GM23338 (cell line): ENCODE data around the gene ESRRA. TPM values are rescaled to one million over a fixed set of nuclear protein-coding genes. Genes with fewer than 3 reads are reported as not detected.

ENCODE experiments used
- ATAC-seq: fragments of 200-7000 bp; cut with Tn5 transposase; 3 replicates; pipeline ENCODE4 v1.9.1; 2020
- DNase-seq: peaks from one replicate; pipeline ENCODE4 v3.0.0-alpha.2; 2015; ENCODE audit warnings: low spot score
- H2AFZ ChIP-seq: fragments of 200-600 bp; sonication (generic); 2 replicates; pipeline ENCODE4 v1.8.0; 2016; ENCODE audit warnings: antibody characterized with exemption, mild to moderate bottlenecking, moderate library complexity
- H3F3A ChIP-seq: fragments of 200-600 bp; sonication (generic); replicated peaks from 2 replicates; pipeline ENCODE4 v1.8.0; 2017; ENCODE audit warnings: antibody characterized with exemption, mixed run types, low read depth
- H3K27ac ChIP-seq: fragments of 200-600 bp; sonication (generic); 2 replicates; pipeline ENCODE4 v1.6.1; 2016; ENCODE audit warnings: low read depth
- H3K27me3 ChIP-seq: fragments of 200-600 bp; sonication (generic); 2 replicates; pipeline ENCODE4 v1.8.0; 2016; ENCODE audit warnings: mild to moderate bottlenecking, mixed run types, moderate library complexity; ENCODE audit not compliant: insufficient read depth
- H3K36me3 ChIP-seq: fragments of 200-600 bp; sonication (generic); 2 replicates; pipeline ENCODE4 v1.8.0; 2016; ENCODE audit warnings: mild to moderate bottlenecking; ENCODE audit not compliant: insufficient read depth
- H3K4me1 ChIP-seq: fragments of 200-600 bp; sonication (generic); 2 replicates; pipeline ENCODE4 v1.8.0; 2016; ENCODE audit warnings: mild to moderate bottlenecking, moderate library complexity; ENCODE audit not compliant: insufficient read depth
- H3K4me2 ChIP-seq: fragments of 200-600 bp; sonication (generic); 2 replicates; pipeline ENCODE4 v1.7.1; 2017; ENCODE audit warnings: mixed run types
- H3K4me3 ChIP-seq: fragments of 200-600 bp; sonication (generic); 2 replicates; pipeline ENCODE4 v1.6.1; 2016; ENCODE audit warnings: mixed run types
- H3K79me2 ChIP-seq: fragments of 200-600 bp; sonication (generic); replicated peaks from 2 replicates; pipeline ENCODE4 v1.8.0; 2017; ENCODE audit warnings: mild to moderate bottlenecking; ENCODE audit not compliant: insufficient read depth
- H3K9me2 ChIP-seq: fragments of 200-600 bp; sonication (generic); 2 replicates; pipeline ENCODE4 v1.8.0; 2017; ENCODE audit not compliant: insufficient read depth
- H4K20me1 ChIP-seq: fragments of 200-600 bp; sonication (generic); replicated peaks from 2 replicates; pipeline ENCODE4 v1.8.0; 2017; ENCODE audit warnings: mild to moderate bottlenecking; ENCODE audit not compliant: insufficient read depth
- H3K27ac Mint-ChIP-seq: 2 replicates; pipeline ENCODE4 v1.8.0; 2020; ENCODE audit warnings: inconsistent platforms, mild to moderate bottlenecking, moderate library complexity, mixed read lengths
- H3K27me3 Mint-ChIP-seq: 3 replicates; pipeline ENCODE4 v1.8.0; 2022; ENCODE audit warnings: low read depth, mild to moderate bottlenecking, moderate library complexity, mixed read lengths, inconsistent platforms; ENCODE audit not compliant: insufficient read depth, poor library complexity
- H3K36me3 Mint-ChIP-seq: 3 replicates; pipeline ENCODE4 v1.8.0; 2021; ENCODE audit warnings: low read depth, mild to moderate bottlenecking, inconsistent platforms, moderate library complexity, mixed read lengths
- H3K4me1 Mint-ChIP-seq: 3 replicates; pipeline ENCODE4 v1.8.0; 2020; ENCODE audit warnings: mild to moderate bottlenecking, inconsistent platforms, mixed read lengths
- H3K4me3 Mint-ChIP-seq: 3 replicates; pipeline ENCODE4 v1.8.0; 2021; ENCODE audit warnings: moderate library complexity, mild to moderate bottlenecking, inconsistent platforms, mixed read lengths
- H3K9me3 Mint-ChIP-seq: 3 replicates; pipeline ENCODE4 v1.8.0; 2020; ENCODE audit warnings: moderate library complexity, mild to moderate bottlenecking, inconsistent platforms, mixed read lengths
- CREB1 ChIP-seq: fragments of 250-450 bp; sonication (Bioruptor Pico); IDR thresholded peaks from 2 replicates; pipeline ENCODE4 v1.5.0; 2020; ENCODE audit warnings: low read depth, mild to moderate bottlenecking, moderate library complexity
- EZH2 ChIP-seq: fragments of 200-600 bp; sonication (generic); IDR thresholded peaks from one replicate; pipeline ENCODE4 v1.8.0; 2017; ENCODE audit warnings: antibody characterized with exemption, mild to moderate bottlenecking, low read depth; ENCODE audit not compliant: unreplicated experiment
- EZH2phosphoT487 ChIP-seq: fragments of 200-600 bp; sonication (generic); IDR thresholded peaks from one replicate; pipeline ENCODE4 v1.8.1; 2018; ENCODE audit warnings: antibody characterized with exemption; ENCODE audit not compliant: unreplicated experiment
- NANOG ChIP-seq: IDR thresholded peaks from 2 replicates; pipeline ENCODE4 v1.6.1; 2016; ENCODE audit warnings: antibody characterized with exemption, borderline replicate concordance
- POLR2AphosphoS5 ChIP-seq: IDR thresholded peaks from 2 replicates; pipeline ENCODE4 v1.6.1; 2016; ENCODE audit warnings: antibody characterized with exemption, low read depth
- STAT1 ChIP-seq: IDR thresholded peaks from one replicate; pipeline ENCODE4 v1.6.1; 2016; ENCODE audit warnings: antibody characterized with exemption; ENCODE audit not compliant: unreplicated experiment
- ZNF114 ChIP-seq: fragments of 250-450 bp; sonication (Bioruptor Pico); IDR thresholded peaks from 2 replicates; pipeline ENCODE4 v1.5.0; 2020; ENCODE audit warnings: mild to moderate bottlenecking, moderate library complexity
- polyA plus RNA-seq: library from polyadenylated mRNA; unstranded; fragments of >200 nt; fragmentation: Nextera tagmentation; extraction: Ambion mirVana; gene quantifications from 2 replicates; pipeline ENCODE4 v1.2.1, GENCODE V29; 2016
- total RNA-seq: library from RNA; depleted of rRNA; stranded (reverse); fragments of >200 nt; shearing (Covaris generic); gene quantifications from 2 replicates; pipeline ENCODE4 v1.2.3, GENCODE V29; 2014
- TF ChIP-seq, protein P1 (sequence below), 2 experiments: fragments of 200-600 bp in 1 of 2; sonication (generic) in 1 of 2; conservative IDR thresholded peaks; 2 replicates each; pipeline versions ENCODE4 v1.5.1 to v1.6.1; 2016 to 2017; ENCODE audit warnings: antibody characterized with exemption in 2 of 2, low read depth in 2 of 2, mild to moderate bottlenecking in 2 of 2, moderate library complexity in 1 of 2
- TF ChIP-seq, protein P2 (sequence below): IDR thresholded peaks from one replicate; pipeline ENCODE4 v1.6.1; 2018; ENCODE audit warnings: antibody characterized with exemption; ENCODE audit not compliant: unreplicated experiment

Gene ESRRA
- total and polyA plus RNA-seq, 2 experiments from 2014 or later = 13.7 to 55.1 TPM

DNA sequence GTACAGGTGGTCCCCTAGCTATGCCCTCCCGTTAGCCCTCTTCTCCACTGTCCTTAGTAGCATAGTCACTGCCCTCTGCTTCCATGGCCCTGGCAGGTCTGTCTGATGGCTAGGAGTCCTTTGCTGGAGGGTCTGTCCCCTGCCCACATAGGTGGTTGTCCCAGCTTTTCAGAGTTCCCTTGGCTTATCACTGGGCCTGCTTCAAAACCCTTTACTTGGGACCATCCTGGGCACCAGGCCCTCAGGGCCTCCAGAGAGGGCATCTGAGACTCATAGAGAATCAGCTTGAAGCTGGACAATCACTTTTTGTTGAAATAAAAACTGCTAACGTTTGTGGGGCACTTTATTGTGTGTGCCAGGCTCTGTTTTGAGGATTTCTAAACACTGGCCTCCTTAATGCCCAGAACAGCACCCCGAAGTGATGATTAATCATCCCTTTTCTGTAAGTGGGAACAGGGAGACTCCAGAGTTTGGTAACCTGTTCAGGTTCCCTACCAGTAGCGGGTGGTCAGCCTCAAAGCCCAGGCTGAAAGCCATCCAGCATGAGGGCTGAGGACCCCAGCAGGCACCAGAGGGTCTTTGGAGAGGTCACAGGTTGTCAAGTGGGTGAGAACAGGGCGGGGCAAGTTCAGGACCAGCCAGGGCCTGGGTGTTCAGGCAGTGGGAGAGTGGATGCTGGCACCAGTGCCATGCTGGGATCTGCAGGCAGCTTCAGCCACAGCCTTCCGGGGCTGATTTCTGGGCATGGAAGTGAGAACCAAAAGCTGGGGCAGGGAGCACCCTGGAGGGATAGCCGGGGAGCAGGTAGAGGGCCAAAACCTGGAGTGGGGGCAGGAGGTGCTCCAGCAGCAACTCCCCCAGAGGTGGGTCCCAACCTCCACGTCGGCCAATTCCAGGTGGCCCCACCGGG is 14.7 kb upstream of the ESRRA start:
- DNase-seq (peak; percentile 44), ATAC-seq (peak; percentile 16)
- H3K27ac Mint-ChIP-seq = no peak overlapping the region
- H3K4me3 Mint-ChIP-seq = peak overlapping the region; percentile 69
- peaks cover 78% of the 10 kb centered on the region for H3K27me3 ChIP-seq
- no peaks in the 10 kb centered on the region for H3K9me2 ChIP-seq
- H3K79me2 ChIP-seq = no peaks in the 10 kb centered on the region
- no peaks in the 10 kb centered on the region for H3K36me3 ChIP-seq
- peak overlapping the region; percentile 59 for H3K4me3 ChIP-seq
- peaks cover 2% of the 10 kb centered on the region; the same call in 1 of the 2 replicates for H3K4me1 ChIP-seq
- peaks cover 8% of the 10 kb centered on the region for H4K20me1 ChIP-seq
- TF ChIP-seq, protein P1, sequence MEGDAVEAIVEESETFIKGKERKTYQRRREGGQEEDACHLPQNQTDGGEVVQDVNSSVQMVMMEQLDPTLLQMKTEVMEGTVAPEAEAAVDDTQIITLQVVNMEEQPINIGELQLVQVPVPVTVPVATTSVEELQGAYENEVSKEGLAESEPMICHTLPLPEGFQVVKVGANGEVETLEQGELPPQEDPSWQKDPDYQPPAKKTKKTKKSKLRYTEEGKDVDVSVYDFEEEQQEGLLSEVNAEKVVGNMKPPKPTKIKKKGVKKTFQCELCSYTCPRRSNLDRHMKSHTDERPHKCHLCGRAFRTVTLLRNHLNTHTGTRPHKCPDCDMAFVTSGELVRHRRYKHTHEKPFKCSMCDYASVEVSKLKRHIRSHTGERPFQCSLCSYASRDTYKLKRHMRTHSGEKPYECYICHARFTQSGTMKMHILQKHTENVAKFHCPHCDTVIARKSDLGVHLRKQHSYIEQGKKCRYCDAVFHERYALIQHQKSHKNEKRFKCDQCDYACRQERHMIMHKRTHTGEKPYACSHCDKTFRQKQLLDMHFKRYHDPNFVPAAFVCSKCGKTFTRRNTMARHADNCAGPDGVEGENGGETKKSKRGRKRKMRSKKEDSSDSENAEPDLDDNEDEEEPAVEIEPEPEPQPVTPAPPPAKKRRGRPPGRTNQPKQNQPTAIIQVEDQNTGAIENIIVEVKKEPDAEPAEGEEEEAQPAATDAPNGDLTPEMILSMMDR (conservative IDR thresholded peaks at IDR 0.05; ENCODE audit: low read depth in 2 of 2) = no peak
- peak; percentile 24 for TF ChIP-seq EZH2
- H3K27ac ChIP-seq = no peak overlapping the region
- H2AFZ ChIP-seq = no peak overlapping the region
- H3K9me3 Mint-ChIP-seq = no peaks in the 10 kb centered on the region; the same call in 1 of the 3 replicates
- H3K4me2 ChIP-seq = peak overlapping the region; percentile 78
- H3K27me3 Mint-ChIP-seq = peaks cover 70% of the 10 kb centered on the region
- H3K36me3 Mint-ChIP-seq = no peaks in the 10 kb centered on the region; the same call in 2 of the 3 replicates
- peaks cover 11% of the 10 kb centered on the region for H3K4me1 Mint-ChIP-seq
- H3F3A ChIP-seq = peaks cover 7% of the 10 kb centered on the region; the same call in 1 of the 2 replicates

DNA sequence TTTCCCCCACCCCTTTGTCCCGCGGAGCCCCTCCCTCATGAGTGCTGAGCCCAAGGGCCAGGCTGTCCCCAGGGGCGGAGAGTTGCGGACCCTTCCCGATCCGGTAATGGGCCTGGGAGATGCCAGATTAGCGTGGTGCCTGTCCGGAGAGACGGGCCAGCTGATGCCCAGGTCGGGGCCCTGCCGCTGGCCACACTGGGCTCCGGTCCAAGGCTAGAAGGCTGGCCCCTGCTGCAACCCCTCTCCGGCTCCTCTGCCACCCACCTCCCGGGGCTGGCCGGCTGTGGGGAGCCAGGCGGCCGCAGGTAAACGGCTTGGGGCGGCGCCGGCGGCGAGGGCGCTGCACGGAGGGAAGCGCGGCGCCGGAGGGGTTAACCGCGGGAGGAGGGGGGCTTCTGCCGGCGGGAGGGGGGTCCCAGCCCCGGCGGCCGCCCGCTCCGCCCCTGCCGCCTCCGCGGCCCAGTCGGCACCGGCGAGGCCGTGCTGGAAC is 14.0 kb upstream of the ESRRA start, which contains the start of gene KCNK4:
TSS of gene KCNK4 (plus strand) at position 41 of the 490 bp plus-strand sequence. CDS start 1,717 bp downstream, outside the sequence.
- Histone ChIP-seq H4K20me1 (peaks cover 13% of the 10 kb centered on the region), H3K4me3 (peak within 1 kb of the TSS; percentile 59), H3K27ac (no peak within 1 kb of the TSS), H2AFZ (no peak within 1 kb of the TSS), H3F3A (peaks cover 9% of the 10 kb centered on the region; the same call in 1 of the 2 replicates), H3K4me1 (peaks cover 2% of the 10 kb centered on the region; the same call in 1 of the 2 replicates), H3K36me3 (no peaks in the 10 kb centered on the region), H3K9me2 (no peaks in the 10 kb centered on the region), H3K79me2 (no peaks in the 10 kb centered on the region), H3K4me2 (peak within 1 kb of the TSS; percentile 78), H3K27me3 (peaks cover 83% of the 10 kb centered on the region)
- H3K4me1 Mint-ChIP-seq = peaks cover 9% of the 10 kb centered on the region
- peak; percentile 57 for ATAC-seq
- H3K4me3 Mint-ChIP-seq = peak within 1 kb of the TSS; percentile 69
- H3K36me3 Mint-ChIP-seq = no peaks in the 10 kb centered on the region; the same call in 2 of the 3 replicates
- H3K9me3 Mint-ChIP-seq = no peaks in the 10 kb centered on the region; the same call in 1 of the 3 replicates
- H3K27me3 Mint-ChIP-seq = peaks cover 74% of the 10 kb centered on the region
- H3K27ac Mint-ChIP-seq = no peak within 1 kb of the TSS
- peak; percentile 54 for DNase-seq
- TF ChIP-seq POLR2AphosphoS5 (no peak), ZNF114 (no peak), CREB1 (CRISPR knock-in tag) (no peak), NANOG (no peak), EZH2 (peak; percentile 87), STAT1 (no peak), EZH2phosphoT487 (peak; percentile 64)
- TF ChIP-seq, protein P1 (conservative IDR thresholded peaks at IDR 0.05; ENCODE audit: low read depth in 2 of 2) = no peak
- TF ChIP-seq, protein P2, sequence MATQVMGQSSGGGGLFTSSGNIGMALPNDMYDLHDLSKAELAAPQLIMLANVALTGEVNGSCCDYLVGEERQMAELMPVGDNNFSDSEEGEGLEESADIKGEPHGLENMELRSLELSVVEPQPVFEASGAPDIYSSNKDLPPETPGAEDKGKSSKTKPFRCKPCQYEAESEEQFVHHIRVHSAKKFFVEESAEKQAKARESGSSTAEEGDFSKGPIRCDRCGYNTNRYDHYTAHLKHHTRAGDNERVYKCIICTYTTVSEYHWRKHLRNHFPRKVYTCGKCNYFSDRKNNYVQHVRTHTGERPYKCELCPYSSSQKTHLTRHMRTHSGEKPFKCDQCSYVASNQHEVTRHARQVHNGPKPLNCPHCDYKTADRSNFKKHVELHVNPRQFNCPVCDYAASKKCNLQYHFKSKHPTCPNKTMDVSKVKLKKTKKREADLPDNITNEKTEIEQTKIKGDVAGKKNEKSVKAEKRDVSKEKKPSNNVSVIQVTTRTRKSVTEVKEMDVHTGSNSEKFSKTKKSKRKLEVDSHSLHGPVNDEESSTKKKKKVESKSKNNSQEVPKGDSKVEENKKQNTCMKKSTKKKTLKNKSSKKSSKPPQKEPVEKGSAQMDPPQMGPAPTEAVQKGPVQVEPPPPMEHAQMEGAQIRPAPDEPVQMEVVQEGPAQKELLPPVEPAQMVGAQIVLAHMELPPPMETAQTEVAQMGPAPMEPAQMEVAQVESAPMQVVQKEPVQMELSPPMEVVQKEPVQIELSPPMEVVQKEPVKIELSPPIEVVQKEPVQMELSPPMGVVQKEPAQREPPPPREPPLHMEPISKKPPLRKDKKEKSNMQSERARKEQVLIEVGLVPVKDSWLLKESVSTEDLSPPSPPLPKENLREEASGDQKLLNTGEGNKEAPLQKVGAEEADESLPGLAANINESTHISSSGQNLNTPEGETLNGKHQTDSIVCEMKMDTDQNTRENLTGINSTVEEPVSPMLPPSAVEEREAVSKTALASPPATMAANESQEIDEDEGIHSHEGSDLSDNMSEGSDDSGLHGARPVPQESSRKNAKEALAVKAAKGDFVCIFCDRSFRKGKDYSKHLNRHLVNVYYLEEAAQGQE = no peak
